GM23338 (cell line): ENCODE data around the gene AGBL4. TPM values are rescaled to one million over a fixed set of nuclear protein-coding genes. Genes with fewer than 3 reads are reported as not detected.

Source experiments
- ATAC-seq: fragments of 200-7000 bp; cut with Tn5 transposase; 3 replicates; pipeline ENCODE4 v1.9.1; 2020
- DNase-seq: peaks from one replicate; pipeline ENCODE4 v3.0.0-alpha.2; 2015; ENCODE audit warnings: low spot score
- H2AFZ ChIP-seq: fragments of 200-600 bp; sonication (generic); 2 replicates; pipeline ENCODE4 v1.8.0; 2016; ENCODE audit warnings: antibody characterized with exemption, mild to moderate bottlenecking, moderate library complexity
- H3F3A ChIP-seq: fragments of 200-600 bp; sonication (generic); replicated peaks from 2 replicates; pipeline ENCODE4 v1.8.0; 2017; ENCODE audit warnings: antibody characterized with exemption, mixed run types, low read depth
- H3K27ac ChIP-seq: fragments of 200-600 bp; sonication (generic); 2 replicates; pipeline ENCODE4 v1.6.1; 2016; ENCODE audit warnings: low read depth
- H3K27me3 ChIP-seq: fragments of 200-600 bp; sonication (generic); 2 replicates; pipeline ENCODE4 v1.8.0; 2016; ENCODE audit warnings: mild to moderate bottlenecking, mixed run types, moderate library complexity; ENCODE audit not compliant: insufficient read depth
- H3K36me3 ChIP-seq: fragments of 200-600 bp; sonication (generic); 2 replicates; pipeline ENCODE4 v1.8.0; 2016; ENCODE audit warnings: mild to moderate bottlenecking; ENCODE audit not compliant: insufficient read depth
- H3K4me1 ChIP-seq: fragments of 200-600 bp; sonication (generic); 2 replicates; pipeline ENCODE4 v1.8.0; 2016; ENCODE audit warnings: mild to moderate bottlenecking, moderate library complexity; ENCODE audit not compliant: insufficient read depth
- H3K4me2 ChIP-seq: fragments of 200-600 bp; sonication (generic); 2 replicates; pipeline ENCODE4 v1.7.1; 2017; ENCODE audit warnings: mixed run types
- H3K4me3 ChIP-seq: fragments of 200-600 bp; sonication (generic); 2 replicates; pipeline ENCODE4 v1.6.1; 2016; ENCODE audit warnings: mixed run types
- H3K79me2 ChIP-seq: fragments of 200-600 bp; sonication (generic); replicated peaks from 2 replicates; pipeline ENCODE4 v1.8.0; 2017; ENCODE audit warnings: mild to moderate bottlenecking; ENCODE audit not compliant: insufficient read depth
- H3K9me2 ChIP-seq: fragments of 200-600 bp; sonication (generic); 2 replicates; pipeline ENCODE4 v1.8.0; 2017; ENCODE audit not compliant: insufficient read depth
- H4K20me1 ChIP-seq: fragments of 200-600 bp; sonication (generic); replicated peaks from 2 replicates; pipeline ENCODE4 v1.8.0; 2017; ENCODE audit warnings: mild to moderate bottlenecking; ENCODE audit not compliant: insufficient read depth
- H3K27ac Mint-ChIP-seq: 2 replicates; pipeline ENCODE4 v1.8.0; 2020; ENCODE audit warnings: inconsistent platforms, mild to moderate bottlenecking, moderate library complexity, mixed read lengths
- H3K27me3 Mint-ChIP-seq: 3 replicates; pipeline ENCODE4 v1.8.0; 2022; ENCODE audit warnings: low read depth, mild to moderate bottlenecking, moderate library complexity, mixed read lengths, inconsistent platforms; ENCODE audit not compliant: insufficient read depth, poor library complexity
- H3K36me3 Mint-ChIP-seq: 3 replicates; pipeline ENCODE4 v1.8.0; 2021; ENCODE audit warnings: low read depth, mild to moderate bottlenecking, inconsistent platforms, moderate library complexity, mixed read lengths
- H3K4me1 Mint-ChIP-seq: 3 replicates; pipeline ENCODE4 v1.8.0; 2020; ENCODE audit warnings: mild to moderate bottlenecking, inconsistent platforms, mixed read lengths
- H3K4me3 Mint-ChIP-seq: 3 replicates; pipeline ENCODE4 v1.8.0; 2021; ENCODE audit warnings: moderate library complexity, mild to moderate bottlenecking, inconsistent platforms, mixed read lengths
- H3K9me3 Mint-ChIP-seq: 3 replicates; pipeline ENCODE4 v1.8.0; 2020; ENCODE audit warnings: moderate library complexity, mild to moderate bottlenecking, inconsistent platforms, mixed read lengths
- CREB1 ChIP-seq: fragments of 250-450 bp; sonication (Bioruptor Pico); IDR thresholded peaks from 2 replicates; pipeline ENCODE4 v1.5.0; 2020; ENCODE audit warnings: low read depth, mild to moderate bottlenecking, moderate library complexity
- CTCF ChIP-seq, 2 experiments: fragments of 200-600 bp in 1 of 2; sonication (generic) in 1 of 2; conservative IDR thresholded peaks; 2 replicates each; pipeline versions ENCODE4 v1.5.1 to v1.6.1; 2016 to 2017; ENCODE audit warnings: antibody characterized with exemption in 2 of 2, low read depth in 2 of 2, mild to moderate bottlenecking in 2 of 2, moderate library complexity in 1 of 2
- EZH2 ChIP-seq: fragments of 200-600 bp; sonication (generic); IDR thresholded peaks from one replicate; pipeline ENCODE4 v1.8.0; 2017; ENCODE audit warnings: antibody characterized with exemption, mild to moderate bottlenecking, low read depth; ENCODE audit not compliant: unreplicated experiment
- EZH2phosphoT487 ChIP-seq: fragments of 200-600 bp; sonication (generic); IDR thresholded peaks from one replicate; pipeline ENCODE4 v1.8.1; 2018; ENCODE audit warnings: antibody characterized with exemption; ENCODE audit not compliant: unreplicated experiment
- JUNB ChIP-seq: IDR thresholded peaks from one replicate; pipeline ENCODE4 v1.6.1; 2016; ENCODE audit warnings: antibody characterized with exemption; ENCODE audit not compliant: unreplicated experiment
- NANOG ChIP-seq: IDR thresholded peaks from 2 replicates; pipeline ENCODE4 v1.6.1; 2016; ENCODE audit warnings: antibody characterized with exemption, borderline replicate concordance
- REST ChIP-seq: IDR thresholded peaks from one replicate; pipeline ENCODE4 v1.6.1; 2018; ENCODE audit warnings: antibody characterized with exemption; ENCODE audit not compliant: unreplicated experiment
- ZNF114 ChIP-seq: fragments of 250-450 bp; sonication (Bioruptor Pico); IDR thresholded peaks from 2 replicates; pipeline ENCODE4 v1.5.0; 2020; ENCODE audit warnings: mild to moderate bottlenecking, moderate library complexity
- ZNF331 ChIP-seq: fragments of 250-450 bp; sonication (Bioruptor Pico); IDR thresholded peaks from 2 replicates; pipeline ENCODE4 v1.5.0; 2020; ENCODE audit warnings: low read depth, mild to moderate bottlenecking, moderate library complexity
- ZNF462 ChIP-seq: fragments of 250-450 bp; sonication (Bioruptor Pico); IDR thresholded peaks from 2 replicates; pipeline ENCODE4 v1.5.0; 2020; ENCODE audit warnings: mild to moderate bottlenecking, moderate library complexity
- polyA plus RNA-seq: library from polyadenylated mRNA; unstranded; fragments of >200 nt; fragmentation: Nextera tagmentation; extraction: Ambion mirVana; gene quantifications from 2 replicates; pipeline ENCODE4 v1.2.1, GENCODE V29; 2016
- total RNA-seq: library from RNA; depleted of rRNA; stranded (reverse); fragments of >200 nt; shearing (Covaris generic); gene quantifications from 2 replicates; pipeline ENCODE4 v1.2.3, GENCODE V29; 2014

The AGBL4 gene
- total and polyA plus RNA-seq, 2 experiments from 2014 or later = 0.91 to 1.5 TPM

- no peak overlapping the region for H3K27ac Mint-ChIP-seq
- Histone ChIP-seq H3K27ac (no peak overlapping the region), H3K4me3 (no peak overlapping the region), H3K36me3 (no peaks in the 10 kb centered on the region), H4K20me1 (no peaks in the 10 kb centered on the region), H3K4me1 (no peaks in the 10 kb centered on the region), H3K4me2 (no peak overlapping the region), H3K79me2 (no peaks in the 10 kb centered on the region), H3K9me2 (no peaks in the 10 kb centered on the region), H2AFZ (no peak overlapping the region), H3F3A (no peaks in the 10 kb centered on the region), H3K27me3 (no peaks in the 10 kb centered on the region)
- DNase-seq (no peak), ATAC-seq (no peak)
- no peaks in the 10 kb centered on the region for H3K4me1 Mint-ChIP-seq
- H3K4me3 Mint-ChIP-seq = no peak overlapping the region
- TF ChIP-seq REST (no peak), EZH2 (no peak), NANOG (no peak), CREB1 (CRISPR knock-in tag) (no peak), ZNF331 (CRISPR knock-in tag) (no peak), ZNF462 (no peak), JUNB (no peak), EZH2phosphoT487 (no peak), ZNF114 (CRISPR knock-in tag) (no peak), CTCF (conservative IDR thresholded peaks at IDR 0.05; ENCODE audit: low read depth in 2 of 2) (no peak)
- peaks cover 82% of the 10 kb centered on the region for H3K9me3 Mint-ChIP-seq
- peaks cover 7% of the 10 kb centered on the region; the same call in 1 of the 3 replicates for H3K36me3 Mint-ChIP-seq
- H3K27me3 Mint-ChIP-seq = peaks cover 2% of the 10 kb centered on the region
Observed at GRCh38 chr1:49318218-49318617, 705.5 kb downstream of the AGBL4 start.
